ENCODE results near the gene NRIP1. TPM values are rescaled to one million over a fixed set of nuclear protein-coding genes. Genes with fewer than 3 reads are reported as not detected.

Gene NRIP1
- total RNA-seq, 2 donors from 2014 or later: 29.3 to 43.1 TPM

DNA sequence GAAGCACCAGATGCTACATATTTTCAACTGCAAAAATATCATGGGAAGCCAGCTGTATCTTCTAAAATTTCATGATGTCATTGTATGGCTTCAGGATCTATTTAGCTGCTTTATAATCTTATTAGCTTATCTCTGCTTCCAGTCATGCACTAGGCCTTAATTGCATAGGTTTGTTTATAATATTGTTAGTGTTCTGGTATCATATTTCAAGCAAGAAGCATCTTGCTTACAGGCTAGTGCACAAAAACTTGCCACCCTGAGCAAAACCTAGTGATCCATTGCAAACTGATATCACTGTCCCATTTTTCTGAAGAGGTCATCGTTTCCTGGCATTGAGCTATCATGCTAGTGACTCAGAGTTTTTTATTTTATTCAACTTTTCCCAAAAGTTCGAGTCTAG is 15.7 kb upstream of the NRIP1 start:
- no peak overlapping the region for H3K27ac ChIP-seq
- TF ChIP-seq POLR2A (IDR thresholded peaks at IDR 0.05) (no peak), POLR2AphosphoS5 (IDR thresholded peaks at IDR 0.05) (no peak)
- TF ChIP-seq, protein P1, sequence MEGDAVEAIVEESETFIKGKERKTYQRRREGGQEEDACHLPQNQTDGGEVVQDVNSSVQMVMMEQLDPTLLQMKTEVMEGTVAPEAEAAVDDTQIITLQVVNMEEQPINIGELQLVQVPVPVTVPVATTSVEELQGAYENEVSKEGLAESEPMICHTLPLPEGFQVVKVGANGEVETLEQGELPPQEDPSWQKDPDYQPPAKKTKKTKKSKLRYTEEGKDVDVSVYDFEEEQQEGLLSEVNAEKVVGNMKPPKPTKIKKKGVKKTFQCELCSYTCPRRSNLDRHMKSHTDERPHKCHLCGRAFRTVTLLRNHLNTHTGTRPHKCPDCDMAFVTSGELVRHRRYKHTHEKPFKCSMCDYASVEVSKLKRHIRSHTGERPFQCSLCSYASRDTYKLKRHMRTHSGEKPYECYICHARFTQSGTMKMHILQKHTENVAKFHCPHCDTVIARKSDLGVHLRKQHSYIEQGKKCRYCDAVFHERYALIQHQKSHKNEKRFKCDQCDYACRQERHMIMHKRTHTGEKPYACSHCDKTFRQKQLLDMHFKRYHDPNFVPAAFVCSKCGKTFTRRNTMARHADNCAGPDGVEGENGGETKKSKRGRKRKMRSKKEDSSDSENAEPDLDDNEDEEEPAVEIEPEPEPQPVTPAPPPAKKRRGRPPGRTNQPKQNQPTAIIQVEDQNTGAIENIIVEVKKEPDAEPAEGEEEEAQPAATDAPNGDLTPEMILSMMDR (IDR thresholded peaks at IDR 0.05): no peak
- intact Hi-C loops (cut with DNase I): no loop called here
- 60% methylated on average over 2 of the region's 2 CpGs for WGBS
- no peak for DNase-seq (ENCODE audit: low spot score)
- H3K36me3 ChIP-seq: no peaks in the 10 kb centered on the region
- no peaks in the 10 kb centered on the region for H3K9me3 ChIP-seq
- H3K4me3 ChIP-seq: no peak overlapping the region
- H3K4me1 ChIP-seq (replicated peaks): no peaks in the 10 kb centered on the region
- H3K27me3 ChIP-seq (replicated peaks; ENCODE audit: insufficient read depth): no peaks in the 10 kb centered on the region

DNA sequence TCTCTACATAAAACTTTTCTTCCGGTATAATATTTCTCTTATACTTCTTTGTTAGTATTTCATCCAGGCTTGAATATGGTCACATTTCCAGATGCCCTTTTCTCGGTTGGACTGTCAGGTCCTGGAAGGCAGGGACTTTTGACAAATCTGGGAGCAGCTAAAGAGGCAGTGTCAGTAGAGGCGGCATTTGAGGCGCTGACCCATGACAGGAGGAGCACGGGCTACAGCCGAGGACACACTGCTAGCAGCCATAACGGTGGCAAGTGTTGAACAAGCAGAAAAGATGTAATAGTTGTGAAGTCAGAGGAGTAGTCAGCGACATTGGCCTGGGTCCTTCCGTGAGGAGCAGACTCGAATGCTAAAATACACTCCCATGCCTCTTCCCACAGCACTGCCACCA is 14.5 kb upstream of the NRIP1 start:
- no peaks in the 10 kb centered on the region for H3K4me1 ChIP-seq (replicated peaks)
- TF ChIP-seq, protein P1 (IDR thresholded peaks at IDR 0.05): no peak
- TF ChIP-seq POLR2AphosphoS5 (IDR thresholded peaks at IDR 0.05) (no peak), POLR2A (IDR thresholded peaks at IDR 0.05) (no peak)
- WGBS: 88% methylated on average over 10 of the region's 10 CpGs

DNA sequence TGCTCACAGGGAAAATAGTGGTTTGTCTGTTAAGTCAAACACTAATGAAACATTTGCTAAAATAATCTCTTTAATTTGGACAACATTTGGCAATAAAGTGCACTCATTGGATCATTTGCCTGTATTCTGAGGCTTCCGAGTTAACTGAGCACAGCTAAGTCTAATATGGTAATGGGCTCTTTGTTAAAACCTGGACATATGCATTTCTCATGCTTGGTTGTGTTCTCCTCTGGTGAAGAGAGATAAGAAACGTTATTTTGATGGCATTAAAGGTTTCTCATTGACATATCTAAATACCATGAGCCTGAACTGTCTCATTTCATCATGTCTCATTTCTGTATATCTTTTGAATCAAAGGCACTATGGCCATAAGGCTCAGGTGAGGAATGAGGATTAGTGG is 13.4 kb upstream of the NRIP1 start:
- no peaks in the 10 kb centered on the region for H3K36me3 ChIP-seq
- intact Hi-C loops (cut with DNase I): no loop called here
- H3K27me3 ChIP-seq (replicated peaks; ENCODE audit: insufficient read depth): no peaks in the 10 kb centered on the region
- H3K9me3 ChIP-seq: no peaks in the 10 kb centered on the region
- no peak overlapping the region for H3K4me3 ChIP-seq
- WGBS: 71% methylated on average over 2 of the region's 2 CpGs
- no peaks in the 10 kb centered on the region for H3K4me1 ChIP-seq (replicated peaks)
- H3K27ac ChIP-seq: no peak overlapping the region
- TF ChIP-seq POLR2A (IDR thresholded peaks at IDR 0.05) (no peak), POLR2AphosphoS5 (IDR thresholded peaks at IDR 0.05) (no peak)
- TF ChIP-seq, protein P1 (IDR thresholded peaks at IDR 0.05): no peak
- DNase-seq (ENCODE audit: low spot score): no peak

More for the DNA sequence above, 14.5 kb upstream of the NRIP1 start:
- DNase-seq (ENCODE audit: low spot score): no peak
- intact Hi-C loops (cut with DNase I): no loop called here
- no peak overlapping the region for H3K4me3 ChIP-seq
- H3K27me3 ChIP-seq (replicated peaks; ENCODE audit: insufficient read depth): no peaks in the 10 kb centered on the region
- H3K27ac ChIP-seq: no peak overlapping the region
- no peaks in the 10 kb centered on the region for H3K36me3 ChIP-seq
- no peaks in the 10 kb centered on the region for H3K9me3 ChIP-seq

DNA sequence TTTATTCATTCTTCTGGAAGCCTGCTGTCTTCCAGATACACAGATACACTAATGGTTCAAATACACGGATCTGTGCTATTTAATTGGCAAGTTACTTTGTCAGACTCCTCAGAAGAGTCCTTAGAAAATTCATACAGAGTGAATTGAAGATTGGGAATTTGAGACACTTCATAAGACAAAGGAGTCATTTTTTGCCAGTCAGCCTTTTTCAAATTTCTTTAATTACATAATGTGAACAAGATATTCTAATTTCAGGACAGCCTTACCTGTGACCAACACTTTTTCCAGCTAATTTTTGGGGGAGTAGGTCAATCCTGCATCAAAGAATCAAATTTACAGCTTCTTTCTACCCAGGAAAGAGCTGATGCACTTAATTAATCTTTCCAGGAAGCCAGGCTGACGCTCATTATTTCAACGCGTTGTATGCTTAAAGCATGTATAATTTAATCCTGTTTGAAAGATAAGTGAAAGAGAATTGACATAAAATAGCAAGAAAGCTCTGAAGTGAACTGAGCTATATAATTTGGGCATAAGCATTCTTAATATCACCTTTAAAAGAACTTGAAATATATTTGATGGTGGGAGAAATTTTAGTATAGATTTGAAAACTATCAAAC is 12.8 kb upstream of the NRIP1 start:
- WGBS: 78% methylated on average over 4 of the region's 4 CpGs

DNA sequence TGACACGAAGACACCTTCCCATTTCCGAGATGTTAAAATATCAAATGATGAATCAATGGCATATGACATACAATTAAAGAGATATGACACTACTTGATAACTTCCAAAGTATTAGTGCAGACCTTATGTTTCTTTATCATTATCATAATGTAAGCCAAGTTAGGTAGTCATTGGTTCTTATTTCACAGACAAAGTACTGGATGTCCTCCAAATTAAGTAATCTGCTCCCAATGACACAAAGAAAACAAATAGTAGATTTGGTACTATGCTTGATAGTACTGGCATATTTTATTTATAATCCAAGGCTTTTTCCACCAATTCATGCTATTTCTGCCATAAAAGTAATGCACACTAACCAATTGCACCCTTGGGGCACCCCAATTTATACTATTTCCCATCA is 11.9 kb upstream of the NRIP1 start:
- DNase-seq (ENCODE audit: low spot score): no peak
- Histone ChIP-seq H3K9me3 (no peaks in the 10 kb centered on the region), H3K4me1 (replicated peaks) (no peaks in the 10 kb centered on the region), H3K36me3 (no peaks in the 10 kb centered on the region), H3K27me3 (replicated peaks; ENCODE audit: insufficient read depth) (no peaks in the 10 kb centered on the region), H3K27ac (no peak overlapping the region), H3K4me3 (no peak overlapping the region)
- intact Hi-C loops (cut with DNase I): no loop called here
- 93% methylated on average over 2 of the region's 2 CpGs for WGBS
- TF ChIP-seq, protein P1 (IDR thresholded peaks at IDR 0.05): no peak
- no peak for TF ChIP-seq POLR2AphosphoS5 (IDR thresholded peaks at IDR 0.05)

More for the DNA sequence above, 12.8 kb upstream of the NRIP1 start:
- intact Hi-C loops (cut with DNase I): no loop called here
- Histone ChIP-seq H3K27me3 (replicated peaks; ENCODE audit: insufficient read depth) (no peaks in the 10 kb centered on the region), H3K4me3 (no peak overlapping the region), H3K4me1 (replicated peaks) (no peaks in the 10 kb centered on the region), H3K27ac (no peak overlapping the region), H3K9me3 (no peaks in the 10 kb centered on the region), H3K36me3 (no peaks in the 10 kb centered on the region)
- no peak for DNase-seq (ENCODE audit: low spot score)
- TF ChIP-seq POLR2A (IDR thresholded peaks at IDR 0.05) (no peak), POLR2AphosphoS5 (IDR thresholded peaks at IDR 0.05) (no peak)
- TF ChIP-seq, protein P1 (IDR thresholded peaks at IDR 0.05): no peak

Data from prostate gland (tissue), 2 donors.